GM13976 (cell line): ENCODE measurements around the gene TCF7L1.

ENCODE experiments used
- DNase-seq: peaks from one replicate; pipeline ENCODE4 v3.0.0; 2012; ENCODE audit warnings: low spot score
- in situ Hi-C: fragments of 300-500 bp; cut with MboI; formaldehyde crosslinking; loops from one replicate; pipeline ENCODE4 v1.12.0; 2022; ENCODE audit warnings: low sequenced_read_pairs, mixed read lengths, inconsistent platforms; ENCODE audit not compliant: unreplicated experiment
- TF ChIP-seq, protein P1 (sequence below): IDR thresholded peaks from 2 replicates; pipeline ENCODE4 v1.5.1; 2012; ENCODE audit warnings: borderline replicate concordance, mild to moderate bottlenecking; ENCODE audit not compliant: insufficient read depth; ENCODE audit errors: extremely low read depth, missing control alignments, control extremely low read depth

TCF7L1 gene

GRCh38 chr2:85095094-85095493 is 38.1 kb upstream of the TCF7L1 start:
- no peak for DNase-seq
- in situ Hi-C loops: no loop called here
- TF ChIP-seq, protein P1, sequence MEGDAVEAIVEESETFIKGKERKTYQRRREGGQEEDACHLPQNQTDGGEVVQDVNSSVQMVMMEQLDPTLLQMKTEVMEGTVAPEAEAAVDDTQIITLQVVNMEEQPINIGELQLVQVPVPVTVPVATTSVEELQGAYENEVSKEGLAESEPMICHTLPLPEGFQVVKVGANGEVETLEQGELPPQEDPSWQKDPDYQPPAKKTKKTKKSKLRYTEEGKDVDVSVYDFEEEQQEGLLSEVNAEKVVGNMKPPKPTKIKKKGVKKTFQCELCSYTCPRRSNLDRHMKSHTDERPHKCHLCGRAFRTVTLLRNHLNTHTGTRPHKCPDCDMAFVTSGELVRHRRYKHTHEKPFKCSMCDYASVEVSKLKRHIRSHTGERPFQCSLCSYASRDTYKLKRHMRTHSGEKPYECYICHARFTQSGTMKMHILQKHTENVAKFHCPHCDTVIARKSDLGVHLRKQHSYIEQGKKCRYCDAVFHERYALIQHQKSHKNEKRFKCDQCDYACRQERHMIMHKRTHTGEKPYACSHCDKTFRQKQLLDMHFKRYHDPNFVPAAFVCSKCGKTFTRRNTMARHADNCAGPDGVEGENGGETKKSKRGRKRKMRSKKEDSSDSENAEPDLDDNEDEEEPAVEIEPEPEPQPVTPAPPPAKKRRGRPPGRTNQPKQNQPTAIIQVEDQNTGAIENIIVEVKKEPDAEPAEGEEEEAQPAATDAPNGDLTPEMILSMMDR: no peak

GRCh38 chr2:85096616-85097015 is 36.6 kb upstream of the TCF7L1 start:
- TF ChIP-seq, protein P1: no peak
- in situ Hi-C loops: no loop called here
- DNase-seq: no peak

- no peak for DNase-seq
- in situ Hi-C loops: no loop called here
- TF ChIP-seq, protein P1: no peak
Measured at GRCh38 chr2:85104228-85104627, 29.0 kb upstream of the TCF7L1 start.

- no peak for DNase-seq
- in situ Hi-C loops: no loop called here
- TF ChIP-seq, protein P1: no peak
Measured at GRCh38 chr2:85106489-85107180, 26.6 kb upstream of the TCF7L1 start.

DNA sequence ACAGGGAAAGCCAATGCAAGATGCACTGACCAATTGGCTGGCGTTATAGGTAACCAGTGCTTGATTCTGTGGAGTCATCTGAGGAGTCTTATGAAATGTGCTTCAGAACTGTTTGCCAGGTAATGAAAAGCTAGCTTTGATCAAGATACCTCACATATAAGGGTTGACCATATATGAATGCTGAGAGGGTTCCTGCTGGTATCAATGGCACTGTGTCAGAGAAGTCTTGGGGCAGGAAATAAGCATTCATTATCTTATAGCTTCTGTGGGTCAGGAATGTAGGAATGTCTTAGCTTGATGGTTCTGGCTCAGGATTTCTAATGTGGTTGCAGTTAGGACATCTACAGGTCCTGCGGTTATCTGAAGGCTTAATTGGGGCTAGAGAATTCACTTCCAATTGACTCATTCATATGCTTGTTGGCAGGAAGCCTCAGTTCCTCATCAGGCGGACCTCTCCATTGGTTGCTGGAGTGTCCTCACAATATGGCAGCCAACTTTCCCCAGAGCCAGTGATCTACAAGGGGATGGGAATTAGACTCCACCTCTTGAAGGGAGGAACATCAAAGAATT is 22.1 kb upstream of the TCF7L1 start:
- in situ Hi-C loops: no loop called here
- TF ChIP-seq, protein P1: no peak
- no peak for DNase-seq

GRCh38 chr2:85111819-85112281 is 21.3 kb upstream of the TCF7L1 start:
- DNase-seq: no peak
- TF ChIP-seq, protein P1: no peak

More at GRCh38 chr2:85111819-85112281, 21.3 kb upstream of the TCF7L1 start:
- in situ Hi-C loops: no loop called here
